ENCODE data around the gene POM121L2. TPM values are rescaled to one million over a fixed set of nuclear protein-coding genes. Genes with fewer than 3 reads are reported as not detected.

The POM121L2 gene
- total and polyA plus RNA-seq, 9 of the 15 experiments (the other 6 are each of a cell fraction or from before 2014, with no cell fraction given): 0.23 to 0.45 TPM; not detected in 7

DNA sequence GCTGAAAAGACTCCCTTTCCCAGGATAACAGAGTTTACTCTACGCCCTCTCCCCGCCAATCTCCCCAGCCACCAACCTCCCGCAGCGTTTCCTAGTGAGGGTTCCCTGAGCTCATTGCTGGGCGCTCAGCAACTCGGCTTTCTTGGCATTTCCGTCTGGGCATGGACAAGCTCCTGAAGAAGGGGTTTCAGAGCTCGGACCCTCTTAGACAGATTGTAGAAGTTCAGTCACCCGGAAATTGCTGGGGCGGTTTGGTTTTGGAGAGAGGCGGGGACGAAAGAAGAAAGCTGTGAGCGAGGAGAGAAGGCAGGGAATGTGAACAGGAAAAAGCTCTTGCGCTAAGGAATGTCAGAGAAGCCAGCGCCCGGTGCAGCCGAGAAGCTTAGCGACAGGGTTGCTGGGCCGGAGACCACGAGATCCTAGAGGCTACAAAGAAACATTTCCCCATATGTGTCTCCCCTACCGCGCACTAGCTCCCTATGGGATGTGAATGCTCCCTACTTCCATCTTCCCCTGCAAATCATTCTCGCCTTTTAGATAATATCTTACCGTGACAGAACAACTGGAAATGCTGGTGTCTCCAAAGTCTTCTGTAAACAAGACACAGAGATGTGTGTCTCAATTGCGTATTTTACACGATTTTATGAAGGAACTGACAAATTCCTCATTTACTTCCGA, 15.8 kb downstream of the POM121L2 start (continued):
- TF ChIP-seq KLF13 (tag; IDR thresholded peaks at IDR 0.05; ENCODE audit: borderline replicate concordance, low read depth) (0 out of 2 replicates have a peak, but pooled peaks have one; percentile 19), ZNF778 (CRISPR knock-in tag; IDR thresholded peaks at IDR 0.05) (no peak), RBFOX2 (IDR thresholded peaks at IDR 0.05; ENCODE audit: low read depth, low read length) (0 out of 2 replicates have a peak, but pooled peaks have one; percentile 22), CREBBP (IDR thresholded peaks at IDR 0.05; ENCODE audit: low read depth, low read length) (no peak), U2AF2 (optimal IDR thresholded peaks at IDR 0.05; ENCODE audit: low read depth, low read length) (no peak), CREB1 (IDR thresholded peaks at IDR 0.05) (no peak), CREB1 (CRISPR knock-in tag; IDR thresholded peaks at IDR 0.05) (no peak), KAT7 (CRISPR knock-in tag; IDR thresholded peaks at IDR 0.05; ENCODE audit: borderline replicate concordance) (0 out of 2 replicates have a peak, but pooled peaks have one; percentile 46), ZNF57 (CRISPR knock-in tag; IDR thresholded peaks at IDR 0.05) (no peak), SMAD4 (CRISPR knock-in tag; conservative IDR thresholded peaks at IDR 0.05) (no peak), PHF20 (IDR thresholded peaks at IDR 0.05; ENCODE audit: partially characterized antibody) (no peak), HEY1 (CRISPR knock-in tag; IDR thresholded peaks at IDR 0.05; ENCODE audit: borderline replicate concordance) (no peak), ZNF583 (CRISPR knock-in tag; IDR thresholded peaks at IDR 0.05) (no peak), MIER1 (IDR thresholded peaks at IDR 0.05; ENCODE audit: low read depth) (no peak), TAF15 (IDR thresholded peaks at IDR 0.05; ENCODE audit: low read depth, low read length) (no peak), BDP1 (IDR thresholded peaks at IDR 0.05; ENCODE audit: insufficient read depth, insufficient read length) (no peak), NFYB (IDR thresholded peaks at IDR 0.05; ENCODE audit: extremely low read depth, insufficient read length) (no peak)
- TF ChIP-seq, protein P1, sequence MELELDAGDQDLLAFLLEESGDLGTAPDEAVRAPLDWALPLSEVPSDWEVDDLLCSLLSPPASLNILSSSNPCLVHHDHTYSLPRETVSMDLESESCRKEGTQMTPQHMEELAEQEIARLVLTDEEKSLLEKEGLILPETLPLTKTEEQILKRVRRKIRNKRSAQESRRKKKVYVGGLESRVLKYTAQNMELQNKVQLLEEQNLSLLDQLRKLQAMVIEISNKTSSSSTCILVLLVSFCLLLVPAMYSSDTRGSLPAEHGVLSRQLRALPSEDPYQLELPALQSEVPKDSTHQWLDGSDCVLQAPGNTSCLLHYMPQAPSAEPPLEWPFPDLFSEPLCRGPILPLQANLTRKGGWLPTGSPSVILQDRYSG (tag; conservative IDR thresholded peaks at IDR 0.05; ENCODE audit: low read depth): no peak
- TF ChIP-seq, protein P2, sequence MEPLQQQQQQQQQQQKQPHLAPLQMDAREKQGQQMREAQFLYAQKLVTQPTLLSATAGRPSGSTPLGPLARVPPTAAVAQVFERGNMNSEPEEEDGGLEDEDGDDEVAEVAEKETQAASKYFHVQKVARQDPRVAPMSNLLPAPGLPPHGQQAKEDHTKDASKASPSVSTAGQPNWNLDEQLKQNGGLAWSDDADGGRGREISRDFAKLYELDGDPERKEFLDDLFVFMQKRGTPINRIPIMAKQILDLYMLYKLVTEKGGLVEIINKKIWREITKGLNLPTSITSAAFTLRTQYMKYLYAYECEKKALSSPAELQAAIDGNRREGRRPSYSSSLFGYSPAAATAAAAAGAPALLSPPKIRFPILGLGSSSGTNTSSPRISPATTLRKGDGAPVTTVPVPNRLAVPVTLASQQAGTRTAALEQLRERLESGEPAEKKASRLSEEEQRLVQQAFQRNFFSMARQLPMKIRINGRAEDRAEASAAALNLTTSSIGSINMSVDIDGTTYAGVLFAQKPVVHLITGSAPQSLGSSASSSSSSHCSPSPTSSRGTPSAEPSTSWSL (CRISPR knock-in tag; IDR thresholded peaks at IDR 0.05; ENCODE audit: borderline replicate concordance): 0 out of 2 replicates have a peak, but pooled peaks have one; percentile 7
- TF ChIP-seq, protein P3, sequence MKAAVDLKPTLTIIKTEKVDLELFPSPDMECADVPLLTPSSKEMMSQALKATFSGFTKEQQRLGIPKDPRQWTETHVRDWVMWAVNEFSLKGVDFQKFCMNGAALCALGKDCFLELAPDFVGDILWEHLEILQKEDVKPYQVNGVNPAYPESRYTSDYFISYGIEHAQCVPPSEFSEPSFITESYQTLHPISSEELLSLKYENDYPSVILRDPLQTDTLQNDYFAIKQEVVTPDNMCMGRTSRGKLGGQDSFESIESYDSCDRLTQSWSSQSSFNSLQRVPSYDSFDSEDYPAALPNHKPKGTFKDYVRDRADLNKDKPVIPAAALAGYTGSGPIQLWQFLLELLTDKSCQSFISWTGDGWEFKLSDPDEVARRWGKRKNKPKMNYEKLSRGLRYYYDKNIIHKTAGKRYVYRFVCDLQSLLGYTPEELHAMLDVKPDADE (conservative IDR thresholded peaks at IDR 0.05; ENCODE audit: control insufficient read depth, low read depth, low read length): no peak
- TF ChIP-seq, protein P4, sequence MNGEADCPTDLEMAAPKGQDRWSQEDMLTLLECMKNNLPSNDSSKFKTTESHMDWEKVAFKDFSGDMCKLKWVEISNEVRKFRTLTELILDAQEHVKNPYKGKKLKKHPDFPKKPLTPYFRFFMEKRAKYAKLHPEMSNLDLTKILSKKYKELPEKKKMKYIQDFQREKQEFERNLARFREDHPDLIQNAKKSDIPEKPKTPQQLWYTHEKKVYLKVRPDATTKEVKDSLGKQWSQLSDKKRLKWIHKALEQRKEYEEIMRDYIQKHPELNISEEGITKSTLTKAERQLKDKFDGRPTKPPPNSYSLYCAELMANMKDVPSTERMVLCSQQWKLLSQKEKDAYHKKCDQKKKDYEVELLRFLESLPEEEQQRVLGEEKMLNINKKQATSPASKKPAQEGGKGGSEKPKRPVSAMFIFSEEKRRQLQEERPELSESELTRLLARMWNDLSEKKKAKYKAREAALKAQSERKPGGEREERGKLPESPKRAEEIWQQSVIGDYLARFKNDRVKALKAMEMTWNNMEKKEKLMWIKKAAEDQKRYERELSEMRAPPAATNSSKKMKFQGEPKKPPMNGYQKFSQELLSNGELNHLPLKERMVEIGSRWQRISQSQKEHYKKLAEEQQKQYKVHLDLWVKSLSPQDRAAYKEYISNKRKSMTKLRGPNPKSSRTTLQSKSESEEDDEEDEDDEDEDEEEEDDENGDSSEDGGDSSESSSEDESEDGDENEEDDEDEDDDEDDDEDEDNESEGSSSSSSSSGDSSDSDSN (IDR thresholded peaks at IDR 0.05; ENCODE audit: borderline replicate concordance in 1 of 2, low read depth in 2 of 2, low read length in 2 of 2): no peak
